ENCODE data around the gene TNFAIP2.

TNFAIP2 gene, protein sequence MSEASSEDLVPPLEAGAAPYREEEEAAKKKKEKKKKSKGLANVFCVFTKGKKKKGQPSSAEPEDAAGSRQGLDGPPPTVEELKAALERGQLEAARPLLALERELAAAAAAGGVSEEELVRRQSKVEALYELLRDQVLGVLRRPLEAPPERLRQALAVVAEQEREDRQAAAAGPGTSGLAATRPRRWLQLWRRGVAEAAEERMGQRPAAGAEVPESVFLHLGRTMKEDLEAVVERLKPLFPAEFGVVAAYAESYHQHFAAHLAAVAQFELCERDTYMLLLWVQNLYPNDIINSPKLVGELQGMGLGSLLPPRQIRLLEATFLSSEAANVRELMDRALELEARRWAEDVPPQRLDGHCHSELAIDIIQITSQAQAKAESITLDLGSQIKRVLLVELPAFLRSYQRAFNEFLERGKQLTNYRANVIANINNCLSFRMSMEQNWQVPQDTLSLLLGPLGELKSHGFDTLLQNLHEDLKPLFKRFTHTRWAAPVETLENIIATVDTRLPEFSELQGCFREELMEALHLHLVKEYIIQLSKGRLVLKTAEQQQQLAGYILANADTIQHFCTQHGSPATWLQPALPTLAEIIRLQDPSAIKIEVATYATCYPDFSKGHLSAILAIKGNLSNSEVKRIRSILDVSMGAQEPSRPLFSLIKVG

GRCh38 chr14:103122947-103123633, at the start of gene TNFAIP2:
Gene TNFAIP2, plus strand, starts transcription at chr14:103123461. Its CDS starts 2,997 bp downstream, at chr14:103126458.
- DNase-seq (ENCODE audit: low read depth in 2 of 3, low spot score in 1 of 3), result no peak

- no peak for DNase-seq (ENCODE audit: low read depth in 2 of 3, low spot score in 1 of 3)
Observed at GRCh38 chr14:103073876-103074728, 49.2 kb upstream of the TNFAIP2 start.

GRCh38 chr14:103074729-103075367, 48.4 kb upstream of the TNFAIP2 start:
- DNase-seq (ENCODE audit: low read depth in 2 of 3, low spot score in 1 of 3), result no peak

- DNase-seq (ENCODE audit: low read depth in 2 of 3, low spot score in 1 of 3), result peak; percentile 55 to 65 (median 63)
Observed at GRCh38 chr14:103078420-103078749, 44.9 kb upstream of the TNFAIP2 start.

GRCh38 chr14:103078860-103079587, 44.2 kb upstream of the TNFAIP2 start:
- no peak for DNase-seq (ENCODE audit: low read depth in 2 of 3, low spot score in 1 of 3)

DNA sequence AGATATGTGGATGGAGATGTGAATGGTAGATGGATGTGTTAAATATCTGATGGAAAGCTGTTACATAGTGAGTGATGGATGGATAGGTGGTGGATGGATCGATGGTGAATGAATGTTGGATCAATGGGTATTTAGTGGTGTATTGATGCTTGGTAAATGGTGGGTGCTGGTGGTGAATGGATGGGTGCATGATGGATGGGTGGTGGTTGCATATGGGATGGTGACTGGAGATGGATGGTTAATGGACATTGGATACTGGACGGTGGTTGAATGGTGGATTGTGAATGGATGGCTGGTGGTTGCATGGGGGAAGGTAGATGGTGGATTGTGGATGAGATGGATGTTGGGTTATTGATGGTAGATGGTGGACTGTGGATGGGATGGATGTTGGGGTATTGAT, 41.3 kb upstream of the TNFAIP2 start:
- DNase-seq (ENCODE audit: low read depth in 2 of 3, low spot score in 1 of 3), result no peak

GRCh38 chr14:103084021-103084919, 39.0 kb upstream of the TNFAIP2 start, which contains the start of gene LBHD2:
Gene LBHD2, plus strand, starts transcription at chr14:103084210. Its CDS starts 1,803 bp downstream, at chr14:103086013.
- DNase-seq (ENCODE audit: low read depth in 2 of 3, low spot score in 1 of 3), result no peak

- DNase-seq (ENCODE audit: low read depth in 2 of 3, low spot score in 1 of 3), result no peak
Observed at GRCh38 chr14:103085106-103086091, 37.9 kb upstream of the TNFAIP2 start.

GRCh38 chr14:103086771-103087342, 36.4 kb upstream of the TNFAIP2 start:
- DNase-seq (ENCODE audit: low read depth in 2 of 3, low spot score in 1 of 3), result no peak

DNA sequence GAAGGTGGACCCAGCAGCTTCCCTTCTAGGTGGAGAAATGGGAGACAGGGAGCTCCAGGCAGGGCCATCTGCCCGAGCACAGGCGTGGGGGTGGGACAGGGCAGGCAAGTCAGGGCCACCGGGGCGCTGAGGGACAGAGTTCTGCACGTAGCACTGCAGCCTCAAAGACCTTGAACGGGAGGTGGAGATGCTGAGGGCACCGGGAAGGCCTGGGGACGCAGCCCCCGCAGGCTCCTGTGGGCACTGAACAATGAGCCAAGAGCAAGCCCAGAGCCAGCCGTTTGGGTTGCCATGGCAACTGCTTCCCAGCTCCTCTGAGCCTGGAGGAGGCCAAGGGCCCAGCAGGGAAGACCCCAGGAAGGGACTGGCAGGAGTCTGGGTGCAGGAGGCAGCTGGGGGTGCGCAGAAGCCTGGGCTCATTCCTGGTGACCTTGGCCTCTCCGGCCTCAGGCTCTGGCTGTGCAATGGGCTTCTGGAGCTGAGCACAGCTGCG, 35.9 kb upstream of the TNFAIP2 start:
- DNase-seq (ENCODE audit: low read depth in 2 of 3, low spot score in 1 of 3), result no peak

- DNase-seq (ENCODE audit: low read depth in 2 of 3, low spot score in 1 of 3), result no peak
Observed at GRCh38 chr14:103088921-103089320, 34.3 kb upstream of the TNFAIP2 start.

GRCh38 chr14:103089386-103090335, 33.6 kb upstream of the TNFAIP2 start:
- DNase-seq (ENCODE audit: low read depth in 2 of 3, low spot score in 1 of 3), result no peak

GRCh38 chr14:103090481-103091020, 32.7 kb upstream of the TNFAIP2 start:
- no peak for DNase-seq (ENCODE audit: low read depth in 2 of 3, low spot score in 1 of 3)

DNA sequence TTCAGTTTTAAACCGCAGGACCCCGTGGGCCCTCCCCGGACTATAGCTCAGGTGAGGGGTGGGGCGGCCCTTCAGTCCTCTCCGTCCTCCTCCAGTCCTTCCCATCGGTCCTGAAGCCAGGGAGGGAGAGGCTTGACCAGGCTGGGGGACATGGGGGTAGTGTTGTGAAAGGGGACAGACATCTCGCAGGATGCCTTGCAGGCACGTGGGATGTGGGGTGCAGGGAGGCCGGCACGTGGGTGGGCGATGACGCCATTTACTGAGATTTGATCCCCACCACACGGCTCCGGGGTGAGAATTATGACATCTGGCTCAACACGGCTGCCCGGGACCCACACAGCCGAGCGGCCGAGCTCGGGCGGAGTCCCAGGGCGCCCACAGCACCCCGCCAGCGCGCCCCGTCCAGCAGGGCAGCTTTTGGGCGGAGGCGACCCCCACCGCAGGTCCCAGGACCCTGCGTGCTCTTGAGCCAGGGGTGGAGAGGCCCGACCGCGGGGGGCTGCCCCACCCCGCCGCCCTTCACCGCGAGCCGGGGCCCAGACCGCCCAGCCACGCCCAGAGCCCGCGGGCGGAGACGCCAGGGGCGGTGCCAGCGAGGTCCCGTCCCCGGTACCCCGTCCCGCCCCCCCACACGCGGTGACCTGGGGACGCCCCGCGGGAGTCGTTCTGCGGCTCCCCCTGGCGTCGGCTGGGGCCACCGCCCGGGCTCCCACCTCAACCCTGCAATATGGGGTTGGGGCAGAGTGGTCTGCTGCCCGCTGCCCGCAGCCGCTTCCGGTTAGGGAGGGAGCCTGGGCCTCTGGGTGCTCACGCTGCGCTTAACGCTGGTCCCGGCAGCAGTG, 32.0 kb upstream of the TNFAIP2 start:
- DNase-seq (ENCODE audit: low read depth in 2 of 3, low spot score in 1 of 3), result peak; percentile 49 to 73 (median 61)

DNA sequence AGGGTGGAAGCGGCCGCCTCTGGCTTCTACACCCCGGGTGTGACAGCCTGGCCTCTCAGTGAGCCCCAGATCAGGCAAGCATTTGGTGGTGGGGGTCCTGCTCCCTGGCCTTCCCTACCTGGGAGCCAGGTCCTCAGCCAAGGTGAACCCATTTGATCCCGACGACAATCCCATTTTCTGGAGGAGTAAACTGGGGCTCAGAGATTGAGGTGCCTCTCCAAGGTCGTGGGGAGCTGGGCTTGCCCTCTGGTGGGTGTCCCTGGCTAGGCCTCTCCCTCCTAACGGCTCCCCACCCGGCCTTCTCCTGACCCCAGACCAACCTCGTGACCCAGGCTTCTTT, 31.4 kb upstream of the TNFAIP2 start:
- DNase-seq (ENCODE audit: low read depth in 2 of 3, low spot score in 1 of 3), result no peak

Measured in stimulated activated CD4-positive, alpha-beta T cell treated with anti-CD3 and anti-CD28 coated beads, Interleukin-12 subunit alpha, Interleukin-12 subunit beta, amount 100 ng/mL, for 48 hours (primary cell).